ENCODE results near the gene ZDHHC17. TPM values are rescaled to one million over a fixed set of nuclear protein-coding genes. Genes with fewer than 3 reads are reported as not detected.

ZDHHC17 gene
- polyA plus RNA-seq, 1 of the 3 experiments (the other 2 are of a cell fraction), result 28.6 TPM

- Histone ChIP-seq H3K27ac (ENCODE audit: low read depth in 2 of 2, low read length in 1 of 2) (no peak overlapping the region), H3K9me2 (no peaks in the 10 kb centered on the region), H3K4me2 (no peak overlapping the region), H4K20me1 (ENCODE audit: insufficient read depth) (0 out of 2 replicates have a peak, but pooled peaks cover 7% of the 10 kb centered on the region), H2AFZ (ENCODE audit: low read depth) (no peak overlapping the region), H3K79me2 (ENCODE audit: insufficient read depth) (peaks cover 95% of the 10 kb centered on the region), H3K4me1 (ENCODE audit: control insufficient read depth in 1 of 2, insufficient read depth in 2 of 2, low read depth in 1 of 2, low read length in 1 of 2) (no peaks in the 10 kb centered on the region), H3K27me3 (ENCODE audit: insufficient read depth) (no peaks in the 10 kb centered on the region), H3K4me3 (ENCODE audit: low read depth in 2 of 2, low read length in 1 of 2) (no peak overlapping the region), H3F3A (replicated peaks; ENCODE audit: insufficient read depth) (no peaks in the 10 kb centered on the region), H3K36me3 (replicated peaks in 1 of 2; ENCODE audit: control insufficient read depth in 1 of 2, insufficient read depth in 2 of 2, low read length in 1 of 2) (peaks cover 6 to 51% of the 10 kb centered on the region in 2 experiments), H3K9me3 (no peaks in the 10 kb centered on the region), H3K9ac (no peak overlapping the region)
- WGBS (ENCODE audit: low lambda C conversion rate), result 94% methylated on average over 4 of the region's 4 CpGs
- TF ChIP-seq MXI1 (IDR thresholded peaks at IDR 0.05; ENCODE audit: low read depth, low read length) (no peak), JUND (IDR thresholded peaks at IDR 0.05) (no peak), FOSL2 (IDR thresholded peaks at IDR 0.05; ENCODE audit: borderline replicate concordance, low read depth) (no peak), GABPA (IDR thresholded peaks at IDR 0.05; ENCODE audit: low read depth) (no peak), TAF1 (IDR thresholded peaks at IDR 0.05; ENCODE audit: borderline replicate concordance, low read depth, low read length) (no peak), FOXJ3 (CRISPR knock-in tag; IDR thresholded peaks at IDR 0.05) (no peak), RCOR1 (IDR thresholded peaks at IDR 0.05; ENCODE audit: low read length) (no peak), EP300 (IDR thresholded peaks at IDR 0.05; ENCODE audit: borderline replicate concordance in 1 of 2, low read depth in 1 of 2, low read length in 1 of 2) (no peak), REST (IDR thresholded peaks at IDR 0.05; ENCODE audit: low read depth, low read length) (no peak), TEAD4 (IDR thresholded peaks at IDR 0.05; ENCODE audit: borderline replicate concordance, insufficient read depth) (no peak), EZH2phosphoT487 (IDR thresholded peaks at IDR 0.05; ENCODE audit: borderline replicate concordance, low read depth) (no peak), SIN3A (IDR thresholded peaks at IDR 0.05; ENCODE audit: borderline replicate concordance, low read depth, low read length) (no peak), NFIC (IDR thresholded peaks at IDR 0.05; ENCODE audit: borderline replicate concordance) (no peak), CTCF (IDR thresholded peaks at IDR 0.05) (no peak), USF1 (IDR thresholded peaks at IDR 0.05; ENCODE audit: borderline replicate concordance, low read depth) (no peak)
- no peak for DNase-seq
- CTCF ChIA-PET, result interaction anchor here (1.4 kb wide), 1 partner anchor 177 kb away, joined by 4 read pairs; no protein-coding TSS in a partner anchor
- POLR2A ChIA-PET, result no interaction called here
Observed at GRCh38 chr12:76798864-76799263, 34.9 kb downstream of the ZDHHC17 start.

All from SK-N-SH (cell line).